HG03439 (cell line): ENCODE results near the gene IL2RA.

Experiments used
- ATAC-seq: cut with Tn5 transposase; IDR thresholded peaks from one replicate; pipeline ENCODE4 v1.9.1; 2021; ENCODE audit warnings: mild to moderate bottlenecking, moderate library complexity; ENCODE audit not compliant: unreplicated experiment

Gene IL2RA

GRCh38 chr10:6061056-6061455, 1.1 kb downstream of the IL2RA start:
- ATAC-seq = no peak

DNA sequence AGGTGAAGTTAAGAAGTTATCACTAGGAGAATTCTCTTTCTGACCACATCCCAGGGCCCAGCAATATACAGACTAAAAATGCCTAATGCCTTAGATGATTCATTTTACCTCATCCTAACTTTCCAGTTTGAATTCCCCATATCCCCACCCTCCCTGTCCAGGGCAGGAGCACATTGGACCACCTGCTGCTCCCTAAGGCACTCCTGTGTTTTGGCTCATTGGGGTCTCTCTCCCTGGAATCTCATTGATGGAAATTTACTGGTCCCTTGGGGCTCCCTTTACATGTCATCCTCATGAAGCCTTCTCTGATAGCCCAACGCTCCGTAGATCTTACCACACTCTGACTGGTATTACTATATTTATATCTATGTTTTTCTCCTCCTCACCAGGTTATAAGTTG, 2.7 kb downstream of the IL2RA start:
- no peak for ATAC-seq

- ATAC-seq = no peak
These were observed 3.3 kb downstream of the IL2RA start for GRCh38 chr10:6058682-6059475.

DNA sequence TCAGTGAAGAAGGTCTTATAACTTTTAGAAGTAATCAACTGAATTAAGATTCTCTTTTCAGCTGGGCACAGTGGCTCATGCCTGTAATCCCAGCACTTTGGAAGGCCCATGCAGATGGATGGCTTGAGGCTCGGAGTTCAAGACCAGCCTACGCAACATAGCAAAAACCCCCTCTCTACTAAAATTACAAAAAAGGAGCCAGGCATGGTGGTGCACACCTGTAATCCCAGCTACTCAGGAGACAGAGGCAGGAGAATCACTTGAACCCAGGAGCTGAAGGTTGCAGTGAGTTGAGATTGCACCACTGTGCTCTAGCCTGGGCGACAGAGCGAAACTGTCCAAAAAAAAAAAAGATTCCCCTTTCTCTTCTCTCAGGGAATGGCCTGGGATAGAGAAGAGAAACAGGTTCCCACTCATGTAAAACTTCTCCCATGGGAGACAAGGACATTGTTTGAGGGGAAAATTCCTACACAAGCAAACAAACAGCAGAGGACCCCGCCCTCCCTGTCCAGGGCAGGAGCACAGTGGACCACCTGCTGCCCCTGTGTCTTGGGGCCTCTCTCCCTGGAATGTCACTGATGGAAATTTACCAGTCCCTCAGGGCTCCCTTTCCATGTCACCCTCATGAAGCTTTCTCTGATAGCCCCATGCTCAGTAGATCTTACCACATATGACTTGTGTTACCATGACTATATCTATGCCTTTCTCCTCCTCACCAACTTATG, 5.6 kb downstream of the IL2RA start:
- no peak for ATAC-seq

GRCh38 chr10:6055929-6056328, 6.2 kb downstream of the IL2RA start:
- ATAC-seq = no peak

DNA sequence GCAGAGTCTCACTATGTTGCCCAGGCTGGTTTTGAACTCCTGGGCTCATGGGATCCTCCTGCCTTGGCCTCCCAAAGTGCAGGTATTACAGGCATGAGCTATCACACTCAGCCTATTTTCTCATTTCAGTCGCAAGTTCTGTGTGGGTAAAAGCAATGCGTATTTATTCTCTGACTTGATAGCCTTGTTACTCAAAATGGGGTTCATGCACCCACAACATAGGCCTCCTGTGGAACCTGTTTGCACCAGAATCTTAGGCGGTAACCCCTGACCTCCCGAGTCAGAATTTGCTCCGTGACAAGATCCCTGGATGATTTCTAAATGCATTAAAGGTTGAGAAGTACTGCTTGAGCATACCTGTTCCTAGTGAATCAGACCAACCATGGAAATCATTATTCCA, 7.3 kb downstream of the IL2RA start:
- ATAC-seq = no peak

- no peak for ATAC-seq
These were observed 8.1 kb downstream of the IL2RA start for GRCh38 chr10:6053816-6054631.

DNA sequence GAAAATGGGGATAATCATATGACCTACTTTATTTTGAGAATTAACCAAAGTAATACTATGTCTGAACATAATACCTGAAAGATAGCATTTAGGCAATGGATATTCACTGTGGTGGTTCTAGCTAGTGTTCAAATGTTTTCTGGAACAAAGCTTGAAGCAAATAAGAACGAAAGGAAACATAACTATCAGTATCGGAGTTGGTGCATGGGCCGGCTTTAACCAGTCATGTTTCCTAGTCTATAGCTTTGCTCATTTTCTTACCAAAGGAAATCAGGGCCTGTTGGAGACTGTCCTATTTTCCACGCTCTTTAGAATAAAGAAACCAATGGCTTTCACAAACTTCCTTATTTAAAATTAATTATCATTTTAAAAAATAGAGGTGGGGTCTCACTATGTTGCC, 8.9 kb downstream of the IL2RA start:
- no peak for ATAC-seq

- peak; percentile 36 for ATAC-seq
These were observed 9.6 kb downstream of the IL2RA start for GRCh38 chr10:6052247-6053221.

DNA sequence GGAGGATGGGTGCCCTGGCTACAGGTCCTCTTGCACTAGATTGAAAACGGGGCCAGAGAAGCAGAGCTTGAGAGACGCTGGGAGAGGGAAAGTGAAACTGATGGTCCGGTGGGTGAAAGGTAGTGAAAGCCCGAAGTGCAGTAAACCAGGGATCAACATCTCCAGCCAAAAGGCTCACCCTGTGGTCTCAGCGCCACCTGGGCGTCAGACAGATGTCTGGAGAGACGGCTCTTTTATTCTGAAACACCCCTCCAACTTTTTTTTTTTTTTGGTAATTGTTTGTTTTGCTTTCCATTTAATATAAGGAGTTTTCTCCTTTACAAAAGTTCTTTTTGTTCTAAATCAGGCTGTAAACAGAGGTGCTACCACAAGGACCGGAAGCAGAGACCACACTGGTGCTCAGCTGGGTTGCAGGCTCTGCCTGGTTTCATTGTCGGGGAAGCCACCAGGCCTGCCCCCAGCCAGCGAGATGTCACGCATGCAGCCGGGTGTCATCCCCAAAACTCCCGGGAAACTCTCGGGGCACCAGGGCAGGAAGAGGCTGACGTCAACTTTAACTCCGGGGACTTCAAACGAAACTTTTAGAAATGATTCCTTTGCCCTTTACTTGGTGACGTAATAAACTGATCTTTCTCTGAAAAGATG, 11.2 kb downstream of the IL2RA start:
- peak; percentile 67 for ATAC-seq

DNA sequence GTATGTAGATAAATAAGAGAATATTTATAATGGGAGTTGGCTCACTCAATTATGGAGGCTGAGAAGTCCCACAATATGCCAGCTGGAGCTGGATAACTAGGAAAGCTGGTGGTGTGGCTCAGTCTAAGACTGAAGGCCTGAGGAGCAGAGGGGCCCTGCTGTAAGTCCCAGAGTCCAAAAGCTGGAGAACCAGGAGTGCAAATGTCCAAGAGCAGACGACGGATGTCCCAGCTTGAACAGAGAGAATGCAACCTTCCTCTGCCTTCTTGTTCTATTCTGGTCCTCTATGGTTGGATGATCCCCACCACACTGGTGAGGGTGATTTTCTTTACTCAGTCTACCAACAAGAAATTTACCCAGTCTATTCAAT, 13.2 kb downstream of the IL2RA start:
- no peak for ATAC-seq

- ATAC-seq = no peak
These were observed 13.7 kb downstream of the IL2RA start for GRCh38 chr10:6048281-6049030.

- no peak for ATAC-seq
These were observed 14.3 kb downstream of the IL2RA start for GRCh38 chr10:6047847-6048246.

DNA sequence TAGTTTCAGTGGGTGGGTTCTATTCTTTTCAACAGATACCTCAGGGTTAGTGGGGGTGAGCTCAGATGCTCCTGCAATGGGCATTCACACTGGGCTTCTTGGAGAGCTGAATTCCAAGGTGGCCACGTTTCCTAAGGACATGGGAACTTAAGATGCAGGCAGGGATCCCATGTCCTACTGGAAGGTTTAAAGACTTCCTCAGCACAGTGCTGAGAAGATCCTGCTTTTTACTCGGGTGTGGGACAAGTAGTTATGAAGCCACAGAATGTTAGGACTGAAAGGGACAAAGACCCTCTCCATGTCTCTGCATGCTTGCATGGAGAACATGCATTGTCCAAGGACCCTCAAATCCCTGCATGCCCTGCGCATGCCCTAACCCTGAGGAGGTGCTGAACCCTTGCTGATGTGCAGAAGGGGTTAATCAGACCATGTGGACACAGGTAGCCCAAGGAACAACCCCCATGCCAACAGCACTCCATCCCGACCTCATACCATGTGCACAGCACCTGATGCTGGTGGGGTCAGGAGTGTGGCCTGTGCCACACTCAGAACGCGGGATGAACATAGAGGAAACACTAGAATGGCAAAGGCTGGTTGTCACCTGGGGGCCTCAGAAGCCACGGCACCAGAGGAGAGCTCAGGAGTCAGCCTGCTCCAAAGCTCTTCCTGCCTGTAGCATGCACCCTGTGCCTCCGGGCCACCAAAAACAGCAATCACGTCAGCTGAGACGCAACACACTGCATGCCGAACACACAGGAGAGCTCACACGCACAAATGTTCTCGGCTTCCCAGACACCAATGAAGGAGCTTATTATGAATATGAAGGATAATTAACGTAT, 15.2 kb downstream of the IL2RA start:
- no peak for ATAC-seq

DNA sequence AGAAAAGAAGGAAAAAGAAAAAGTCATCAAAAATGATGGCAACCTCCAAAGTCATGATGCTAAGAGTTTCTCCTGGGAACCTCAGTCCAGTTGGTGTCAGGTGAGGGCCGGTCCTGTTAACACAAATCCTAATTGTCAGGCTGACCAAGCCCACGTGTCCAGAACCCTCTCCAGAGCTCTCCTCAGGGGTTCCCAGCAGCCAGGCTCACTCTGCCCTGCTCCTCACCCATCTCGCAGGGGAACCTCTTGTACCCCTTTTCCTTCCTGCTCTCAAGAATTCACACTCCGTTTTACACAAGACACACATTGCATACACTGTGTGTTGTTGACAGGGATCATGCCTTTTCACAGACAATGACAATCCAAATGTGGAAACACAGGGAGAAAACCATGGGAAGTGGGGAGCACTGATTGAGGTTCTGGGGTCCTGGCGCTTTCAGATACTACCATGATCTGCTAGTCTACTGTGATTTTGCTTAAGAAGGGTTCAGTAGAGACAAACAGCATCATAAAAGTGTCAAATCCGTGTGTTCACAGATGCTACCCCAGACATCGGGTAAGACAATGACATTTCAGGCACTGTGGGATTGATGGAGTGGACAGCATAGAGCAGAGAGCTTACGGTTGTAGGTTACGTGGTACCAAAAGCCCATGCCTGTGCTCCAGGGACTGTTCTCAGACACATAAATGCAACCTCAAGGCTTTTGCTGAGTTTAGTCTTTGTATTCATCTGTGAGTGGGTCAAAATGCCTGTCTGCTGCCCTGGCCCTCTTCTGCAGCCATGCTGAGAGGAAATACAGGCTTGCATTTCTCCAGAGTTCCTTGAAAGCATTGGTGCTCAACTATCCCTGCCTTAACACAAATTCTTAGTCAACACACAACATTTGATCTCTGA, 16.0 kb downstream of the IL2RA start:
- ATAC-seq = no peak

DNA sequence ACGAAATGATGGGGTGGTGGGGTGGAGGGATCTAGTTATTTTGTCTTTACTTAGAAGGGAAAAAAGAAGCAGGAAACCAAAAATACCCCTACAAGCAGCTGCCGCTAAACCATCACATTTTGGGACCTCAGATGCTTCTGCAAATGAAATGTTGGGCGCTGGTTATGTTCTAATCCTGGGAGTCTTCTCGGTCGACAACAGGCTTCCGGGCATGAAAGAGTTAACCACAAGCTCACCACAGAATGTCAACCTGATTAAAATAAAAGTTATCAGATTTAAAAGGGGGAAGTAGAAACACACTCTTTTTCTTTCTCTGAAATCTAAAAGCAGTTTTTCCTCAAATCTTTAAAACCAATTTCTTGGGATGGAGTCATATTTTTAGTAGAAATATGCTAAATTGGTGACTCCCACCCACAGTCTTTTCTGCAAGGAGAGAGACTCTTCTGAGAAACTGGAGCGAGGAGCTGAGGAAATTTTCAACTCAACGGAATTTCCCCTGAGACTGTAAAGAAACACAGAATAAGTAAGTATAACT, 16.8 kb downstream of the IL2RA start:
- no peak for ATAC-seq

DNA sequence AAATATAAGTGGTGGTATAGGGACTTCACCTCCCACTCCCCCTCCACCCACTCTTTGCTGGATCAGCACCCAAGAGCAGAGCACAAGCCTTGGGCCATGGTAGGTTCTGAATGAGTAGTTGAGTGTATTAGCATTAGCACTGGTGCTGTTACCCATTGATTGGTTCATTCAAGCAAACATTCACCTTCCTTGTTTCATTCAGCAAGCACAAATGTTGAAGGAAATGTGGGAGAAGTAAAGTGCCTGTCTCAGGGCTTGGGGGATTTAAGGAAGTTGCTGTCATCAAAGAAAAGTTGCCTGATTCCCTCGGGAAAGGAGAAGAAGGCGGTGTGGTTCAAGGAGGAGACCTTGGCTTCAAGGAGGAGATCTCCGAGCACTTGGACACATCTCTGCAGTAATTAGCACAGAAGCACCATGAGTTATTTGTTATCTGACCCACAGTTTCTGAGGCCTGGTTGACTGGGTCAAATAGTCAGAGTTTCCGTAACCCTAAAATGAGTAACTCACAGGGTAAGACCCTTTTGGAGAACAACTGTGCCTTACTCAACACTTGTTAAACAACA, 17.3 kb downstream of the IL2RA start:
- ATAC-seq = no peak
